HuH-7.5 (cell line): ENCODE results near the gene PPP1R15B.
"Not testable (repeated sequence)": the region's sequence is repeated elsewhere in the genome, so short reads cannot be mapped to it uniquely, and the experiment has no call there.

ENCODE experiments used
- DNase-seq: peaks from one replicate; pipeline ENCODE4 v3.0.0; 2011; ENCODE audit warnings: low spot score

The PPP1R15B gene

GRCh38 chr1:204443871-204444581 lies 32.4 kb upstream of the PPP1R15B start:
- DNase-seq = no peak

- peak; percentile 29 for DNase-seq
Observed at GRCh38 chr1:204443260-204443619, 31.6 kb upstream of the PPP1R15B start.

GRCh38 chr1:204442376-204443259 lies 31.0 kb upstream of the PPP1R15B start:
- no peak for DNase-seq

GRCh38 chr1:204441558-204441957 lies 29.9 kb upstream of the PPP1R15B start:
- DNase-seq = no peak

GRCh38 chr1:204439621-204440375 lies 28.2 kb upstream of the PPP1R15B start:
- no peak for DNase-seq

- no peak for DNase-seq
Observed at GRCh38 chr1:204438628-204439027, 27.0 kb upstream of the PPP1R15B start.

- DNase-seq = no peak
Observed at GRCh38 chr1:204437796-204438570, 26.4 kb upstream of the PPP1R15B start.

GRCh38 chr1:204435872-204436271 lies 24.3 kb upstream of the PPP1R15B start:
- no peak for DNase-seq

- peak; percentile 51 for DNase-seq
Observed at GRCh38 chr1:204435381-204435831, 23.8 kb upstream of the PPP1R15B start.

GRCh38 chr1:204434116-204434755 lies 22.6 kb upstream of the PPP1R15B start:
- no peak for DNase-seq

- DNase-seq = no peak
Observed at GRCh38 chr1:204432708-204433107, 21.1 kb upstream of the PPP1R15B start.

- DNase-seq = peak; percentile 66
Observed at GRCh38 chr1:204431310-204432184, 19.9 kb upstream of the PPP1R15B start.

GRCh38 chr1:204429746-204430145 lies 18.1 kb upstream of the PPP1R15B start:
- no peak for DNase-seq

GRCh38 chr1:204426971-204427701 lies 15.5 kb upstream of the PPP1R15B start:
- no peak for DNase-seq

- no peak for DNase-seq
Observed at GRCh38 chr1:204426474-204426873, 14.9 kb upstream of the PPP1R15B start.

GRCh38 chr1:204426035-204426436 lies 14.4 kb upstream of the PPP1R15B start:
- no peak for DNase-seq

- no peak for DNase-seq
Observed at GRCh38 chr1:204424621-204425020, 13.0 kb upstream of the PPP1R15B start.

- not testable (repeated sequence) for DNase-seq
Observed at GRCh38 chr1:204422061-204422705, 10.6 kb upstream of the PPP1R15B start.

- DNase-seq = no peak
Observed at GRCh38 chr1:204421441-204421840, 9.8 kb upstream of the PPP1R15B start.
